GM18505 (cell line): ENCODE results near the gene KRTAP5-3.
"Not testable (repeated sequence)": the region's sequence is repeated elsewhere in the genome, so short reads cannot be mapped to it uniquely, and the experiment has no call there.

Experiments used
- ATAC-seq: cut with Tn5 transposase; IDR thresholded peaks from one replicate; pipeline ENCODE4 v1.9.1; 2021; ENCODE audit not compliant: unreplicated experiment
- POLR2A ChIP-seq: IDR thresholded peaks from 4 replicates; pipeline ENCODE4 v1.6.1; 2011; ENCODE audit warnings: borderline replicate concordance; ENCODE audit not compliant: insufficient read depth, insufficient read length; ENCODE audit errors: extremely low read depth

Gene KRTAP5-3

DNA sequence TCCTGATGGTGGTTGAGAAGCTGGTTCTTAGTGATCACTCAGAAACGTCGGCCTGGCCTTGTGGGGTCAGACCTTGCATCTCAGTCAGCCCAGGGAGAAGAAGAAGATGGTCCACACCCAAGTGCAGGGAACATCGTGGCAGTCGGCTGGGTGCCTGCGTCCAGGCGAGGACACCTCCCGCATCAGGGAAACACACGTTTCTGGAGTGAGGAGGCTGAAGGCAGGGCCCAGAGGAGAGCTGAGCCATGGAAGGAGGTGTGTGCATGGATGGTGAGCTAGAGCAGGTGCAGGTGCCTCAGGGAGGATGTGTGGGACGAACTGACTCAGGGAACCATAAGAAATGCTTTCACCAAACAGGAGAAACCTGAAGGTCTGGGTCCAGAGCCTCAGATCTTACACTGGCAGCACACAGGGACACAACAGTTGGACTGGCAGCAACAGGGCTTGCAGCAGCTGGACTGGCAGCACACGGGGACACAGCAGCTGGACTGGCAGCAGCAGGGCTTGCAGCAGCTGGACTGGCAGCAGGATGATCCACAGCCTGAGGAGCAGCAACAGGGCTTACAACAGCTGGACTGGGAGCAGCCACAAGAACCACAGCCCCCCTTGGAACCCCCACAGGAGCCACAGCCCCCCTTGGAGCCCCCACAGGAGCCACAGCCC is 10.8 kb downstream of the KRTAP5-3 start:
- no peak for ATAC-seq
- TF ChIP-seq POLR2A, result no peak

DNA sequence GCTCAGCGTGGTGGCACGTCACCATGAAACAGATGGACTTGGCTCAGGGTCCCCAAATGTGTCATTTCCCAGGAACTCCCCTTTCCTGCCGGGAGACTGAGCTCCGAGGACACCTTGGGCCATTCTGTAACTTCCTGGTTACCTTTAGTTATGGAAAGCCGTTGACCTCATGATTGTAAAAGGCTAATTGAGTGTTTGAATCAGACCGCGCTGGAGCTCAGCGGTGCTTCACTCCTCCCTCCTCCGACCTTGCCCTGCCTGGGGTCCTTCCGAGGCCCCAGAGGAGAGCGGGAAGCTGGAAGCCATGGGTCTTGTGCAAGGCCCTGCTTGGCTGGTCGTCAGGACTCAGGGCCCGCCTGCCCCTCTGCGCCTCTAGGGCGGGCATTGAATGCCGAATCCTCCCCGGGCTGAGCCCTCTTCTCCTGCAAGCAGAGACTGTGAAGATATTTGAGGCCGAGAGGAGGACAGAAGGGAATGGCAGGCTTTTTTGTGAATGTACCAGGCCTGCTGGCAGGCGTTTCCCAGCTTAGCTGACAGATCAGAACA is 11.6 kb downstream of the KRTAP5-3 start:
- not testable (repeated sequence) for ATAC-seq

DNA sequence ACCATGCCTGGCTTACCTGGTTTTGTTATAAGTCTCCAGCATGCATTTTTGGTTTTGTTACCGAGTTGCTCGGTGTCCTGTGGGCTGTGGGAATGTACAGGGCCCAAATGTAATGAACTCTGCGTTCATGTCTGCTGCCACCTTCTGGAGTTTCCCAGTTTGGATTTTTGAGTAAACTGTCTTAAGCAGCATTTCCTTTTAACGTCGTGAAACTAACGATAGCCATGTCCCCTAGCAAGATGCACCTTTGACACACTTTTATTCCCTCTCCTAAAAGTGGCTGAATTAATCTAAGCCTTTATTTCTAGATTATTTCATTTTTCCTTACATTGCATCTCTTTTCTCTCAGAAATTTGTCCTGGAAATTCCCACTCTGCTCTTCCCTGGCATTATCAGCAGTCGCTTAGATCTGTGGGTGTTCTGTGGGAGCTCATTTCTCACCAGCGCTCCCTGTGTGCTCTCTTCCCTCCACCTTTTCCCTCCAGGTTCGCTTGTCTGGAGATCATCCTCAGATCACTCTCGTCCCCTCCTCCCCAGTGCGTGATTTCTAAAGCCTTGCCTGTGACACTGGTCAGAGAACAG is 12.2 kb downstream of the KRTAP5-3 start:
- ATAC-seq, result not testable (repeated sequence)

DNA sequence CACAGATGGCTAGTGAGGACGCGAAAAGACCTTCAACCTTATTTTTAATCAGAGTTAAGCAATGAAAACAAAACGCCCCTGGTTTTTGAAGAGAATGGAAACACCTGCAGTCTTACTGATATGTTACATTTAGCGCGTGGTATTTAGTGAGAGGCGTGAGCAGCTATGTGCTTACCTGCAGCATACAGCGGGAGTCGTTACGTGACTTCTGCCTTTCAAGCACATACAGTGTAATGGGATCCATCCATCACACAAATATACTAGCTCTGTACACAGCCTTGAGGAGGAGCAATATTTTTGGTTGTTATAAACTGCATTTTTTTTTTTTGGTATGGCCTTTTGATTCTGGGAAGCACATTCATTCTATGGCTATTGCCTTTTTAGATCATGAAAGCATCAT is 15.6 kb downstream of the KRTAP5-3 start:
- no peak for TF ChIP-seq POLR2A
- no peak for ATAC-seq

DNA sequence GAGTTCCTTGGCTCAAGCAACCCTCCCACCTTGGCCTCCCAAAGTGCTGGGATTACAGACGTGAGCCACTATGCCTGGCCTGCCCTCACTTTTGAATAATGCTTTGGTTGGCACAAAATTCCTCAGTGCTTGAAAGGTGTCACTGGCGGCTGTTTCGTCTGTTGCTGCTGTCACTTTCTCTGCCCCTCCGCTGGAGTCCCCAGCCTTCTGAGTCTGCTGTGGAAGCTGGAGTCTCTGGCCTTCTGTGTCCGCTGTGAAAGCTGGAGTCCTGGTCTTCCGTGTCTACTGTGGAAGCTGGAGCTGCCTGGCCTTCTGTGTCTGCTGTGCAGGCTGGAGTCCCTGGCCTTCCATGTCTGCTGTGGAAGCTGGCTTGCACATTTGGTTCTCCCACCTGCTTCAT is 18.3 kb downstream of the KRTAP5-3 start:
- TF ChIP-seq POLR2A, result no peak
- no peak for ATAC-seq

DNA sequence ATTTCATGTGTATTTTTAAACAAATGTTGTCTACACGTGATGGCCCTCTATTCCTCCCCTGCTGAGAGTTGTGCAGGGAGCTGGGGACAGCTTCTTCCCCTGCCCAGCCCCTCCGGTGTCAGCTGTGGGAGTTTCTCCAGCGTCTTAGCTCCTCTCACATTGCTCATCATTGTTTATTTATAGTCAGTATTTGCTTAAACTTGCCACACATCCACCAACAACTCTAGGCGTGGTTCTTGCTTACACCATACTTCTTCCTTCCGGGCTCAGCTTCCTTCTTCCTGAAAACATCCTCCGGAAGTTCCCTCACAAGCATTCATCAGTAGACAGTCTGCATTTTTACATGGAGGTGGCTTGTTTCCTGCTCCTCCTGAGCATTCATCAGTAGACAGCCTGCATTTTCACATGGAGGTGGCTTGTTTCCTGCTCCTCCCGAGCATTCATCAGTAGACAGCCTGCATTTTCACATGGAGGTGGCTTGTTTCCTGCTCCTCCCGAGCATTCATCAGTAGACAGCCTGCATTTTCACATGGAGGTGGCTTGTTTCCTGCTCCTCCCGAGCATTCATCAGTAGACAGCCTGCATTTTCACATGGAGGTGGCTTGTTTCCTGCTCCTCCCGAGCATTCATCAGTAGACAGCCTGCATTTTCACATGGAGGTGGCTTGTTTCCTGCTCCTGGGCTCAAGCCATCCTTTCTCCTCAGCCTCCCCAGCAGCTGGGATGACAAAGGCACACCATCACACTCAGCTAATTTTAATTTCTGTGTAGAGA is 18.9 kb downstream of the KRTAP5-3 start:
- ATAC-seq, result not testable (repeated sequence)

DNA sequence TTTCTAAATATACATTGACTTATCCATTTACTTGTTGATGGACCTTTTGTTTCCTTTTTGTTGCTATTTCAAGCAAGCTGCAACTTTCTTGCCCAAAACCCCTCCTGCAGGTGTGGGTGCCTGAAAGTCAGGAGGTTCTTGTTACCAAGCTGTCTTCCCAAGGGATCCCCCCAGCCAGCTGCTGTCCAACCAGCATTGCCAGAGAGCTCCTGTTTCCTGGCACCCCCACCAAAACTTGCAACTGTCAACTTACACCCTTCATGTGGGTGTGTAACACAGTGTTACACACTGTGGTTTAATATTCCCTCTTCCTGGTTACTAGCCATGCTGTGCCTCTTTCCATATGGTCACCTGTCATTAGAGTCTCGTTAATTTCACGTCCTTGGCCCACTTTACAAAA is 21.6 kb downstream of the KRTAP5-3 start:
- TF ChIP-seq POLR2A, result no peak
- no peak for ATAC-seq

DNA sequence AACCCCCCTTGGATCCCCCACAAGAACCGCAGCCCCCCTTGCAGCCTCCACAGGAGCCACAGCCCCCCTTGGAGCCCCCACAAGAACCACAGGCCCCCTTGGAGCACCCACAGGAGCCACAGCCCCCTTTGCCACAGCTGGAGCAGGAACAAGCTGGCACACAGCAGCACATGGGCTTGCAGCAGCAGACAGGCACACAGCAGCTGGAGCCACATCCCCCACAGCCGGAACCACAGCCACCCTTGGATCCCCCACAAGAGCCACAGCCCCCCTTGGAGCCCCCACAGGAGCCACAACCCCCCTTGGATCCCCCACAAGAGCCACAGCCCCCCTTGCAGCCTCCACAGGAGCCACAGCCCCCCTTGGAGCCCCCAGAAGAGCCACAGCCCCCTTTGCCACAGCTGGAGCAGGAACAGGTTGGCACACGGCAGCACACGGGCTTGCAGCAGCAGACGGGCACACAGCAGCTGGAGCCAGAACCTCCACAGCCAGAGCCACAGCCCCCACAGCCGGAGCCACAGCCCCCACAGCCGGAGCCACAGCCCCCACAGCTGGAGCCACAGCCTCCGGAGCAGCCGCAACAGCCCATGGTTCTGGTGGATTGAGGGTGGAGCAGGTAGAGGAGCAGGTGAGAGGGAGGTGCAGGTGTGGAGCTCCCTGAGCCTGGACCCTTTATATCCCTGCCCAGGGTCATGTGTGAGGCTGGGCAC is 23.4 kb downstream of the KRTAP5-3 start, which contains the start of gene KRTAP5-1:
Gene KRTAP5-1, minus strand, starts transcription at position 623 of the 710 bp plus-strand sequence. Its CDS starts 34 bp downstream, at position 589.
- not testable (repeated sequence) for ATAC-seq

DNA sequence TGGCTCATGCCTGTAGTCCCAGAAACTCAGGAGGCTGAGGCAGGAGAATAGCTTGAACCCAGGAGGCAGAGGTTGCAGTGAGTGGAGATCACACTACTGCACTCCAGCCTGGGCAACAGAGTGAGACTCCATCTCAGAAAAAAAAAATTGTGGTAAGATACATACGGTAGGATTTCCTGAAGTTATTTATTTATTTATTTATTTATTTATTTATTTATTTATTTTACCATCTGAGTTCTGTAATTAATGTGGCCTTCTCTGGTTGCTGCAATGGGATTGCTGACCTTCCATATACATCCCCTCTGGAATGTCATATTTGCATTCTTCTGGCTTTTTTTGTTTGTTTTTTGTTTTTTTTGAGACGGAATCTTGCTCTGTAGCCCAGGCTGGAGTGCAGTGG is 25.4 kb downstream of the KRTAP5-3 start:
- ATAC-seq, result not testable (repeated sequence)

DNA sequence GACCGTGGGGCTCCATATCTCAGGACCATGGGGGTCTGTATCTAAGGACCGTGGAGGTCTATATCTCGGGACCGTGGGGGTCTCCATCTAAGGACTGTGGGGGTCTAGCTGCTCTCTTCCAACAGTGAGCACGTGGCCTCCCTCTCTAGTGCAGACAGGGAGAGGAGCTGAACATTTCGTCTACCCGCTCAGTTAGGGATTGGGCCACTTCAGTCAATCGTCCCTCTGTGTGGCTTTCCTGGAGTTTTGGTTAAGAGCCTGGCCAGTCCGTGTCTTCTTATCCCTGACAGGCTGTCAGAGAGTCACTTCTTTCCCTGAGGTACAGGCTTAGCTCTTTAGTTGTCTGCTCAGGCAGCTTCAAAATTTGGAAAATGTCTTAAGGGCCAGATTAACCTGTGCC is 26.3 kb downstream of the KRTAP5-3 start:
- no peak for TF ChIP-seq POLR2A
- no peak for ATAC-seq

DNA sequence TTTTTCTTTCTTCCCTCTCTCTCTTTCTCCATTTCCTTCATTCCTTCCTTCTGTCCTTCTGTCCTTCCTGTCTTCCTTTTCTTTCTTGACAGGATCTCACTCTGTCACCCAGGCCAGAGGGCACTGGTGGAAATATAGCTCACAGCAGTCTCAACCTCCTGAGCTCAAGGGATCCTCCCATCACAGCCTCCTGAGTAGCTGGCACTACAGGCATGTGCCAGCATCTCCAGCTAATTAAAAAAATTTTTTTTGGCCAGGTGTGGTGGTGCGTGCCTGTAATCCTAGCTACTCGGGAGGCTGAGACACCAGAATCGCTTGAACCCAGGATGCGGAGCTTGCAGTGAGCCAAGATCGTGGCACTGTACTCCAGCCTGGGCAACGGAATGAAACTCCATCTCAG is 31.4 kb downstream of the KRTAP5-3 start:
- TF ChIP-seq POLR2A, result no peak
- ATAC-seq, result no peak

DNA sequence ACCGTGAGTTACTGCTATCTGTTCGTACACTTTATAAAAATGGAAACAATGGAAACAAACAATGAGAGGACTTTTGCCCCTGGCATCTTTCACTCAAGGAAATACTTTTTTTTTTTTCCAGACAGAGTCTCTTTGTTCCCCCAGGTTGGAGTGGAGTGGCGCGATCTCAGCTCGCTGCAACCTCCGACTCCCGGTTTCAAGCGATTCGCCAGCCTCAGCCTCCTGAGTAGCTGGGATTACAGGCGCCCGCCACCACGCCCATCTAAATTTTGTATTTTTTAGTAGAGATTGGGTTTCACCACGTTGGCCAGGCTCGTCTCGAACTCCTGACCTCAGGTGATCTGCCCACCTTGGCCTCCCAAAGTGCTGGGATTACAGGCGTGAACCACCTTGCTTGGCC is 32.5 kb downstream of the KRTAP5-3 start:
- ATAC-seq, result not testable (repeated sequence)

DNA sequence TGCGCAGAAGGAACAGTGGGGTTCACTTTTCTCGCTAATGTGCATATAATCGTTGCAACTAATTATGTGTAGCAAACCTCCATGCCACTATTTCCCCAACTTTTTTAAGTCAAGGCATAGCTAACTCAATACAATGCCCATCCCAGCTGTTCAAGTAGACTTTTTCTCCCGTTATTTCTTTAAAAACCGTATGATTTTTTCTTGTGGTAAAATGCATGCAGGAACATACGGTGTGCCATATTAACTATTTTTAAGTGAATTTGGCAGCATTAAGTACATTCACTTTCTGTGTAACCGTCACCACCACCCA is 33.4 kb downstream of the KRTAP5-3 start:
- no peak for ATAC-seq
- no peak for TF ChIP-seq POLR2A
